Spleen (tissue), 11 donors: Measurements from ENCODE around the gene IFNGR2. TPM values are rescaled to one million over a fixed set of nuclear protein-coding genes. Genes with fewer than 3 reads are reported as not detected.

ENCODE experiments used
- DNase-seq: peaks from one replicate; pipeline ENCODE4 v3.0.0-alpha.2; 2020
- H3K27ac ChIP-seq, 8 donors: fragments of 200-600 bp; sonication (generic) in 7 of 8; 1 replicate in 4 of 8; 2 replicates in 4 of 8; pipeline versions ENCODE4 v1.5.0 to v1.8.0; 2016 to 2021; ENCODE audit warnings: inconsistent platforms in 4 of 8, mild to moderate bottlenecking in 4 of 8, moderate library complexity in 1 of 8
- H3K27me3 ChIP-seq, 7 donors: fragments of 200-600 bp; sonication (generic) in 6 of 7; replicated peaks in 1 of 7; 1 replicate in 4 of 7; 2 replicates in 3 of 7; pipeline versions ENCODE4 v1.5.0 to v1.8.0; 2016 to 2021; ENCODE audit warnings: inconsistent platforms in 3 of 7, mild to moderate bottlenecking in 1 of 7
- H3K36me3 ChIP-seq, 6 donors: fragments of 200-600 bp; sonication (generic) in 5 of 6; 1 replicate in 4 of 6; 2 replicates in 2 of 6; pipeline versions ENCODE4 v1.5.0 to v1.8.0; 2016 to 2021; ENCODE audit warnings: inconsistent platforms in 2 of 6
- H3K4me1 ChIP-seq, 6 donors: fragments of 200-600 bp; sonication (generic) in 5 of 6; 1 replicate in 3 of 6; 2 replicates in 3 of 6; pipeline versions ENCODE4 v1.5.0 to v1.8.0; 2016 to 2021; ENCODE audit warnings: inconsistent platforms in 3 of 6
- H3K4me3 ChIP-seq, 8 donors: fragments of 200-600 bp; sonication (generic) in 7 of 8; 1 replicate in 4 of 8; 2 replicates in 4 of 8; pipeline versions ENCODE4 v1.5.0 to v1.8.0; 2016 to 2021; ENCODE audit warnings: inconsistent platforms in 4 of 8, mild to moderate bottlenecking in 4 of 8, moderate library complexity in 2 of 8
- H3K9me3 ChIP-seq, 8 donors: fragments of 200-600 bp; sonication (generic) in 7 of 8; 1 replicate in 4 of 8; 2 replicates in 4 of 8; pipeline versions ENCODE4 v1.5.0 to v1.8.0; 2016 to 2021; ENCODE audit warnings: inconsistent platforms in 4 of 8
- POLR2A ChIP-seq, 3 donors: fragments of 450-650 bp; IDR thresholded peaks; one replicate each; pipeline ENCODE4 v1.5.1; 2017; ENCODE audit warnings: antibody characterized with exemption in 3 of 3, mild to moderate bottlenecking in 1 of 3
- POLR2AphosphoS5 ChIP-seq, 3 donors: sonication (generic); formaldehyde crosslinking; IDR thresholded peaks; one replicate each; pipeline ENCODE4 v1.5.1; 2017; ENCODE audit warnings: antibody characterized with exemption in 3 of 3
- WGBS, 5 donors: extraction: QIAGEN DNeasy Blood & Tissue Kit in 3 of 5; methylation state at CpG; one replicate each; pipeline versions ENCODE4 v1.1.5 to v1.1.7; 2013 to 2018; 5-methylcytosine and 5-hydroxymethylcytosine counted together
- intact Hi-C: fragments of 100-400 bp; cut with DNase I; formaldehyde crosslinking; loops from one replicate; pipeline ENCODE4 v1.15.0; 2023; ENCODE audit warnings: low total_unique reads
- polyA plus RNA-seq, 3 donors: library from polyadenylated mRNA; stranded (reverse); fragments of 200-250 nt; gene quantifications; one replicate each; pipeline ENCODE4 v1.2.1, GENCODE V29; 2013
- total RNA-seq, 7 donors: library from RNA; depleted of rRNA in 3 of 7; stranded (reverse); fragments of >200 nt in 3 of 7; fragmentation: NEBNext Ultra II Directional in 4 of 7; extraction: Animal tissue kit (Norgen Biotek cat#: 25700) in 4 of 7; gene quantifications; one replicate each; pipeline versions ENCODE4 v1.1.0 to v1.2.1, GENCODE V29; 2016 to 2021
- TF ChIP-seq, protein P1 (sequence below), 11 experiments: fragments of 200-600 bp in 7 of 11; fragments of 450-650 bp in 4 of 11; sonication (generic) in 4 of 11; IDR thresholded peaks in 8 of 11; conservative IDR thresholded peaks in 3 of 11; 1 replicate in 7 of 11; 2 replicates in 4 of 11; pipeline versions ENCODE4 v1.4.0 to v1.8.0; 2016 to 2021; ENCODE audit warnings: antibody characterized with exemption in 11 of 11, inconsistent platforms in 4 of 11, mild to moderate bottlenecking in 1 of 11
- donor health status: healthy with polysubstance abuse.
- donor health status: DM: no; HTN: no; CAD: no; lungs with moderate emphysema.
- donor health status: DM: no; HTN: no; CAD: no.
- donor health status: Bipolar disorder and iron deficiency.
- donor health status: healthy.
- donor health status: DM: no; HTN: no; CAD: no.
- donor health status: DM: yes; HTN: yes; CAD: no.

IFNGR2 gene
- total and polyA plus RNA-seq, 10 donors: 73.6 to 133 (median 99.0) TPM

GRCh38 chr21:33478935-33479678 lies 75.9 kb downstream of the IFNGR2 start:
- intact Hi-C loops: no loop called here
- H3K9me3 ChIP-seq: no peaks in the 10 kb centered on the region
- peak; percentile 87 for DNase-seq
- TF ChIP-seq POLR2A (IDR thresholded peaks at IDR 0.05) (no peak), POLR2AphosphoS5 (IDR thresholded peaks at IDR 0.05) (no peak)
- TF ChIP-seq, protein P1, sequence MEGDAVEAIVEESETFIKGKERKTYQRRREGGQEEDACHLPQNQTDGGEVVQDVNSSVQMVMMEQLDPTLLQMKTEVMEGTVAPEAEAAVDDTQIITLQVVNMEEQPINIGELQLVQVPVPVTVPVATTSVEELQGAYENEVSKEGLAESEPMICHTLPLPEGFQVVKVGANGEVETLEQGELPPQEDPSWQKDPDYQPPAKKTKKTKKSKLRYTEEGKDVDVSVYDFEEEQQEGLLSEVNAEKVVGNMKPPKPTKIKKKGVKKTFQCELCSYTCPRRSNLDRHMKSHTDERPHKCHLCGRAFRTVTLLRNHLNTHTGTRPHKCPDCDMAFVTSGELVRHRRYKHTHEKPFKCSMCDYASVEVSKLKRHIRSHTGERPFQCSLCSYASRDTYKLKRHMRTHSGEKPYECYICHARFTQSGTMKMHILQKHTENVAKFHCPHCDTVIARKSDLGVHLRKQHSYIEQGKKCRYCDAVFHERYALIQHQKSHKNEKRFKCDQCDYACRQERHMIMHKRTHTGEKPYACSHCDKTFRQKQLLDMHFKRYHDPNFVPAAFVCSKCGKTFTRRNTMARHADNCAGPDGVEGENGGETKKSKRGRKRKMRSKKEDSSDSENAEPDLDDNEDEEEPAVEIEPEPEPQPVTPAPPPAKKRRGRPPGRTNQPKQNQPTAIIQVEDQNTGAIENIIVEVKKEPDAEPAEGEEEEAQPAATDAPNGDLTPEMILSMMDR (IDR thresholded peaks at IDR 0.05 in 8 of 11, conservative IDR thresholded peaks at IDR 0.05 in 3 of 11): no peak
- peak overlapping the region; percentile 80 to 97 (median 94) for H3K4me3 ChIP-seq
- peak overlapping the region; percentile 73 to 99 (median 96) for H3K27ac ChIP-seq
- H3K36me3 ChIP-seq: peaks cover 0 to 7% (median 0%) of the 10 kb centered on the region in 6 donors
- 0 to 1% (median 1%) methylated on average over 51 to 68 of the region's 68 CpGs for WGBS, 5 donors
- H3K27me3 ChIP-seq: no peaks in the 10 kb centered on the region
- peaks cover 11 to 34% (median 17%) of the 10 kb centered on the region in 6 donors for H3K4me1 ChIP-seq

GRCh38 chr21:33479679-33480480 lies 76.7 kb downstream of the IFNGR2 start, which contains the start of gene TMEM50B:
TSS of gene TMEM50B (minus strand) at chr21:33479974. CDS start at chr21:33468885, 11,089 bp downstream.
- H3K36me3 ChIP-seq: peaks cover 0 to 7% (median 0%) of the 10 kb centered on the region in 6 donors
- no peaks in the 10 kb centered on the region for H3K9me3 ChIP-seq
- TF ChIP-seq, protein P1 (IDR thresholded peaks at IDR 0.05 in 8 of 11, conservative IDR thresholded peaks at IDR 0.05 in 3 of 11): peak in 10 of 11 experiments; percentile 30 to 68 (median 52)
- TF ChIP-seq POLR2A (IDR thresholded peaks at IDR 0.05) (peak in 2 of 3 donors; percentile 77 to 90), POLR2AphosphoS5 (IDR thresholded peaks at IDR 0.05) (peak; percentile 94 to 98 (median 98))
- 0 to 1% (median 0%) methylated on average over 38 to 93 of the region's 93 CpGs for WGBS, 5 donors
- no peaks in the 10 kb centered on the region for H3K27me3 ChIP-seq
- H3K27ac ChIP-seq: peak within 1 kb of the TSS; percentile 83 to 99 (median 96)
- intact Hi-C loops: no loop called here
- peak within 1 kb of the TSS; percentile 80 to 97 (median 94) for H3K4me3 ChIP-seq
- DNase-seq: peak; percentile 99
- H3K4me1 ChIP-seq: peaks cover 11 to 34% (median 17%) of the 10 kb centered on the region in 6 donors

GRCh38 chr21:33480481-33481103 lies 77.4 kb downstream of the IFNGR2 start:
- Histone ChIP-seq H3K36me3 (peaks cover 0 to 7% (median 0%) of the 10 kb centered on the region in 6 donors), H3K9me3 (no peaks in the 10 kb centered on the region), H3K27me3 (no peaks in the 10 kb centered on the region), H3K4me1 (peaks cover 11 to 34% (median 17%) of the 10 kb centered on the region in 6 donors), H3K4me3 (peak overlapping the region; percentile 80 to 97 (median 94)), H3K27ac (peak overlapping the region; percentile 83 to 99 (median 96))
- WGBS, 5 donors: 27 to 33% (median 32%) methylated on average over 17 of the region's 17 CpGs
- TF ChIP-seq POLR2A (IDR thresholded peaks at IDR 0.05) (no peak), POLR2AphosphoS5 (IDR thresholded peaks at IDR 0.05) (no peak)
- TF ChIP-seq, protein P1 (IDR thresholded peaks at IDR 0.05 in 8 of 11, conservative IDR thresholded peaks at IDR 0.05 in 3 of 11): no peak
- DNase-seq: no peak
- intact Hi-C loops: no loop called here
